RWPE1 (cell line): ENCODE measurements around the gene GNGT1.

Experiments used
- CTCF ChIA-PET: fragments of 350-600 bp; sonication (Branson Sonifier 250); formaldehyde crosslinking; extraction: SDS; loops from one replicate; lab custom pipeline; 2021; lab: Yijun Ruan, JAX
- POLR2A ChIA-PET: fragments of 400-600 bp; formaldehyde crosslinking; extraction: SDS; loops from one replicate; lab custom pipeline; 2020; ENCODE audit warnings: antibody characterized with exemption; ENCODE audit not compliant: low non-redundant PET; lab: Yijun Ruan, JAX
- DNase-seq: peaks from one replicate; pipeline ENCODE4 v3.0.0; 2012; ENCODE audit warnings: low spot score
- H3K27ac ChIP-seq: fragments of 450-650 bp; 2 replicates; pipeline ENCODE4 v1.5.1; 2017
- TF ChIP-seq, protein P1 (sequence below): fragments of 450-650 bp; conservative IDR thresholded peaks from 2 replicates; pipeline ENCODE4 v1.5.1; 2017; ENCODE audit warnings: low read depth, mild to moderate bottlenecking

The GNGT1 gene

DNA sequence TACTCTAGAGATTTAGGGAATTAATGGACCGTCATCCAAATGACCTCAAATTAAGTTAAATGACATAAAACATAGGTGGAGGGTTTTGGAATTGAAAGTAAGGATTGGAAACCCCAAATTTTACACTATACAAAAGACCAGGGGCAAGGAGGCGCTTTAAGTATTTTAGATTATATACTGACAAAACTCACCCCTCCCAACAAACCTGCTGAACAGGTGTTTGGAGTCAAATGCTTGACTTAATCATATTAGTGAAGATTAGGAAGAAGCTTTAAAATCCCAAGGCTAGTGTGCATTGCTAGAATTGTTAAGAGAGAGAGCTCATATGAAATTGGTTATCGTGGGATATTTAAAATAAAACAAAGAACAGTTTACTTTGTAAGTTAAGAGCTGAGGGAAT, at the start of gene GNGT1:
Gene GNGT1, plus strand, starts transcription at position 301 of the 400 bp plus-strand sequence. CDS start 180 bp downstream, outside the sequence.
- no peak for DNase-seq
- H3K27ac ChIP-seq = no peak within 1 kb of the TSS
- ChIA-PET CTCF (no interaction called here), POLR2A (no interaction called here)
- TF ChIP-seq, protein P1, sequence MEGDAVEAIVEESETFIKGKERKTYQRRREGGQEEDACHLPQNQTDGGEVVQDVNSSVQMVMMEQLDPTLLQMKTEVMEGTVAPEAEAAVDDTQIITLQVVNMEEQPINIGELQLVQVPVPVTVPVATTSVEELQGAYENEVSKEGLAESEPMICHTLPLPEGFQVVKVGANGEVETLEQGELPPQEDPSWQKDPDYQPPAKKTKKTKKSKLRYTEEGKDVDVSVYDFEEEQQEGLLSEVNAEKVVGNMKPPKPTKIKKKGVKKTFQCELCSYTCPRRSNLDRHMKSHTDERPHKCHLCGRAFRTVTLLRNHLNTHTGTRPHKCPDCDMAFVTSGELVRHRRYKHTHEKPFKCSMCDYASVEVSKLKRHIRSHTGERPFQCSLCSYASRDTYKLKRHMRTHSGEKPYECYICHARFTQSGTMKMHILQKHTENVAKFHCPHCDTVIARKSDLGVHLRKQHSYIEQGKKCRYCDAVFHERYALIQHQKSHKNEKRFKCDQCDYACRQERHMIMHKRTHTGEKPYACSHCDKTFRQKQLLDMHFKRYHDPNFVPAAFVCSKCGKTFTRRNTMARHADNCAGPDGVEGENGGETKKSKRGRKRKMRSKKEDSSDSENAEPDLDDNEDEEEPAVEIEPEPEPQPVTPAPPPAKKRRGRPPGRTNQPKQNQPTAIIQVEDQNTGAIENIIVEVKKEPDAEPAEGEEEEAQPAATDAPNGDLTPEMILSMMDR = no peak

DNA sequence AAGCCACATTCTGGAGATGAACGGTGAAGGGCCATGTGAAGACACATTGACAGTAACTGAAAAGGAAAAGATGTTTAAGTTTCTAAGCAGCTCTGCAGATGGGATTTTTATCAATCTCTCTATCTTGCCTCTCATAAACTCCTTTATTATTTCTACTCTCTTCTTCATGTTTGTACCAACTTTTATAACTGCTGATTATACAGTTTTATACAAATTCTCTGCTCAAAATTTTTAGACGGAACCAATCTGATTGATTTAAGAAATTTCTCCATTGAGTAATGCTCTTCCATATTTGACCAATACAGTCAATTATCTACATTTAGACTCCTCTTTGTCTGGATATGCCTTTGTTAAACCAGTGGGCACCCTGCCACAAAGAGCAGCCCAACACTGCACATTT, 47.5 kb upstream of the GNGT1 start:
- no peak overlapping the region for H3K27ac ChIP-seq
- TF ChIP-seq, protein P1 = no peak
- POLR2A ChIA-PET = no interaction called here
- no peak for DNase-seq
- CTCF ChIA-PET = no interaction called here

- ChIA-PET CTCF (interaction anchor here (0.7 kb wide), 1 partner anchor 415 kb away, joined by 3 read pairs; no protein-coding TSS in a partner anchor), POLR2A (no interaction called here)
- H3K27ac ChIP-seq = no peak overlapping the region
- DNase-seq = peak; percentile 38
- TF ChIP-seq, protein P1 = no peak
Measured at GRCh38 chr7:93860261-93860660, 46.1 kb upstream of the GNGT1 start.

DNA sequence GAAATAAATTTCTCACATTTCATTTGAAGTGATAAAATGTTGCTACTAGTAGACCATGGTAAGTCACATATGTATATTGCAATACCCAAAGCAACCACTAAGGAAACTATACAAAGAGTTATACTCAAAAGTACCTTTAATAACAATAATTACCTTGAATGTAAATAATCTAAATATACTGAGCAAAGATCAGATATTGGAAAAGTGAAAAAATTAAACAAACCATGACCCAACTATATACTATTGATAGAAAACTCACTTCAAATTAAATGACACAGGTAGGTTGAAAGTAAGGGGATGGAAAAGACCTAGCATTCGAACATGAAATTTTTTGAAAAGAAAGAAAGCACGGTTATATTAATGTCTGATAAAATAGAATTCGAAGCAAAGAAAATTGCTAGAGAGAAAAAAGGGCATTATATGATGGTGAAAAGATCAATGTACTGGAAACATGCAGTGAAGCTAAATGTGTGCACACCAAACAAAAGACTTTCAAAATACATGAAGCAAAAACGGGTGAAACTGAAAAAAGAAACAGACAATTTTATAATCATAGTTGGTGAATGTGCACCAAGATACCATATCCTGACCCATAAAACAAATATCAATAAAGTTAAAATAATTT, 44.9 kb upstream of the GNGT1 start:
- DNase-seq = no peak
- TF ChIP-seq, protein P1 = peak; percentile 36
- ChIA-PET POLR2A (no interaction called here), CTCF (interaction anchor here (0.6 kb wide), 2 partner anchors 42 to 1877 kb away, joined by 3 read pairs; no protein-coding TSS in a partner anchor)
- no peak overlapping the region for H3K27ac ChIP-seq

- POLR2A ChIA-PET = no interaction called here
- H3K27ac ChIP-seq = no peak overlapping the region
- TF ChIP-seq, protein P1 = no peak
- CTCF ChIA-PET = no interaction called here
- peak; percentile 20 for DNase-seq
Measured at GRCh38 chr7:93862651-93863050, 43.7 kb upstream of the GNGT1 start.

DNA sequence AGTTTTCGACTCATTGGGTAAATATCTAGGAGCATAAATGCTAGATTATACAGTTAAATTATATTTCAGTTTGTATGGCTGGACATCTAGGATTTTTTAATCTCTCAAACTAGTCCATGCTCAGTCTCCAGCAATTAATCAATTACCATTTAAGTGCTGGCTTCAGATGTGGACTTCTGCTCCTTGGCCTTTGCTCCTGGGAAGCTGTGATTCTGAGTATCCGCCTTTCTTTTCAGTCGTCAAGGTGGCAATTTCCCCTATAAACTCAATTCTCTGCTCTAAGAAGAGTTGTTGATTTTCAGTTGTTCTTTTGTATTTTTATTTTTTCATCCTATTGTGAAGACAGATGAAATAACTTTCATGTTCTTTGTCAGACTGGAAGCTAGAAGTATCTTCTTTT, 39.5 kb upstream of the GNGT1 start:
- no peak for DNase-seq
- POLR2A ChIA-PET = no interaction called here

More for the DNA sequence above, 39.5 kb upstream of the GNGT1 start:
- CTCF ChIA-PET = interaction anchor here (0.7 kb wide), 1 partner anchor 68 kb away, joined by 3 read pairs; no protein-coding TSS in a partner anchor
- TF ChIP-seq, protein P1 = no peak
- no peak overlapping the region for H3K27ac ChIP-seq
